Loucy (cell line): ENCODE measurements around the gene OR2T10.

Experiments
- H2AFZ ChIP-seq: fragments of 200-600 bp; sonication (generic); 2 replicates; pipeline ENCODE4 v1.6.0; 2016; ENCODE audit warnings: antibody characterized with exemption, mild to moderate bottlenecking, low read length, moderate library complexity
- H3F3A ChIP-seq: fragments of 200-600 bp; 2 replicates; pipeline ENCODE4 v1.6.0; 2016; ENCODE audit warnings: antibody characterized with exemption, low read depth, mild to moderate bottlenecking
- H3K27me3 ChIP-seq: fragments of 200-600 bp; sonication (generic); 2 replicates; pipeline ENCODE4 v1.6.1; 2014; ENCODE audit warnings: low read length, mild to moderate bottlenecking; ENCODE audit not compliant: insufficient read depth, poor library complexity, severe bottlenecking
- H3K36me3 ChIP-seq: fragments of 200-600 bp; sonication (generic); 2 replicates; pipeline ENCODE4 v1.6.1; 2016; ENCODE audit warnings: low read length; ENCODE audit not compliant: insufficient read depth
- H3K4me1 ChIP-seq: fragments of 200-600 bp; sonication (generic); 2 replicates; pipeline ENCODE4 v1.5.1; 2014; ENCODE audit warnings: low read length, mild to moderate bottlenecking; ENCODE audit not compliant: insufficient read depth, poor library complexity, severe bottlenecking
- H3K4me2 ChIP-seq: fragments of 200-600 bp; sonication (generic); 2 replicates; pipeline ENCODE4 v1.6.0; 2014; ENCODE audit warnings: antibody characterized with exemption, low read length, low read depth, mild to moderate bottlenecking; ENCODE audit not compliant: poor library complexity, severe bottlenecking
- H3K4me3 ChIP-seq: fragments of 200-600 bp; sonication (generic); 2 replicates; pipeline ENCODE4 v1.5.1; 2014; ENCODE audit warnings: low read length, mild to moderate bottlenecking, mixed read lengths; ENCODE audit not compliant: poor library complexity, severe bottlenecking
- H3K79me2 ChIP-seq: fragments of 200-600 bp; sonication (generic); 2 replicates; pipeline ENCODE4 v1.6.1; 2014; ENCODE audit warnings: low read length; ENCODE audit not compliant: insufficient read depth
- H3K9ac ChIP-seq: fragments of 200-600 bp; sonication (generic); 2 replicates; pipeline ENCODE4 v1.6.0; 2014; ENCODE audit warnings: mild to moderate bottlenecking, low read depth, low read length, moderate library complexity; ENCODE audit not compliant: poor library complexity, severe bottlenecking
- H3K9me2 ChIP-seq: fragments of 200-600 bp; sonication (generic); replicated peaks from 2 replicates; pipeline ENCODE4 v1.6.1; 2016; ENCODE audit warnings: low read depth, low read length, mixed read lengths
- H3K9me3 ChIP-seq: fragments of 200-600 bp; sonication (generic); 2 replicates; pipeline ENCODE4 v1.6.1; 2014; ENCODE audit warnings: mild to moderate bottlenecking, antibody characterized with exemption, low read length, low read depth; ENCODE audit not compliant: insufficient read depth
- H4K20me1 ChIP-seq: fragments of 200-600 bp; sonication (generic); 2 replicates; pipeline ENCODE4 v1.6.0; 2014; ENCODE audit warnings: antibody characterized with exemption, low read length, mild to moderate bottlenecking; ENCODE audit not compliant: insufficient read depth, poor library complexity, severe bottlenecking
- CTCF ChIP-seq: fragments of 200-600 bp; sonication (generic); conservative IDR thresholded peaks from 2 replicates; pipeline ENCODE4 v1.5.1; 2014; ENCODE audit warnings: mild to moderate bottlenecking, antibody characterized with exemption, low read length
- EZH2phosphoT487 ChIP-seq: fragments of 200-600 bp; IDR thresholded peaks from 2 replicates; pipeline ENCODE4 v1.6.1; 2018; ENCODE audit warnings: antibody characterized with exemption, mild to moderate bottlenecking, moderate library complexity, borderline replicate concordance

OR2T10 gene

DNA sequence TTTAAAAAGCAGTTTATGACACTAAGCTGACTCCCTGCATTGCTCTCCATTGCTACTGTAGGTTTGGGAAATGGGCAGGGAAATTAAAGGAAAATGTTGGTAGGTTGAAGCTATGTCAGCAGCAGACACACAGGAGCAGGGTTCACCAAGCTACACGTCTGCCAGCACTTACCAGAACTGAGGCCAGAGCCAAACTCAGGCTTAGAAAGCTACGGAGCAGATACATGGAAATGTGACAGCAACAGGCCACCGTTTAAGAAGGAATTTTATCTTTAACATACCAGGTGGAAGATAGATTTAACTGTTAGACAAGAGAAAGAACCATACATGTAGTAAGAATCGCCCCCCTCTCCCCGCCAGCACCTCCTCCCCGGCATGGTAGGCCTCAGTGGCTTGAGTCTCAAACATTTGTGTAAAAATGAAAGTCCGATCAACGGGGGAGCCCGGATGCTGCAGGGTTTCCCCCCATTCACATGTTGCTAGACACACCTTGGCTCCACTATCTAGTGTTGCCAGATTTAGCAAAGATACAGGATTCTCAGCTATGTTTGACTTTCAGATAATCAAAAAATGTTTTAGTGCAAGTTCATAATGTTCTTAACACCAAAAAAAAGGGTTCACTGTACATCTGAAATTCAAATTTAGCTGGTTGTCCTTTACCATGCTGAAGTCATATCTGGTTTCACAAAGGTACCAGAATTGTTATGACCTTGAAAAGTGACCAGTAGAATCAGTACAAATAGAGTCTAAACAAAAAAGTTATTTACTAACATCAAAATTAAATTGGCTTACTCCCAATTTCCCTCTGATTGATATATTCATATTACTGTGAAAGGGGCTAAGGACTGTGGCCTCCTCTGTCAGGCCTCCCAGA lies 30.7 kb upstream of the OR2T10 start:
- Histone ChIP-seq H3K4me3 (no peak overlapping the region), H2AFZ (no peak overlapping the region), H4K20me1 (no peaks in the 10 kb centered on the region), H3K4me1 (no peaks in the 10 kb centered on the region), H3K9me3 (no peaks in the 10 kb centered on the region), H3K9me2 (no peaks in the 10 kb centered on the region), H3K9ac (no peak overlapping the region), H3F3A (no peaks in the 10 kb centered on the region), H3K36me3 (no peaks in the 10 kb centered on the region), H3K27me3 (no peaks in the 10 kb centered on the region), H3K79me2 (no peaks in the 10 kb centered on the region), H3K4me2 (no peak overlapping the region)
- TF ChIP-seq CTCF (no peak), EZH2phosphoT487 (no peak)

DNA sequence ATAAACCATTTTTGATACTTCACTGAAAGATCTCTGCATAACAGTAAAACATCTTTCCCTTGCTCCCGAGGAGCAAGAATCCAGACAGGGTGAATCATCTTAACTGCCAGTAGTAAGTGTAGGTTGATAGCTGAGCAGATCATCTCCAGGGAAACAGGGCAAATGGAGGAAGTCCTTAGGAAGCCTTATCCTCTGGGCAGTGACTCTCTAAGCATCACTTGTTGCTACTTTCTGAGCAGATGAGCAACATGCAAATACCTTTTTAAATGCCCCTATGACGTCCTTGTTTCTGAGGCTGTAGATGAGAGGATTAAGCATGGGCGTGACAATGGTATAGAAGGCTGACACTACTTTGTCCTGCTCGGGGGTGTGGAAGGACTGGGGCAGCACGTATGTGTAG lies 28.5 kb upstream of the OR2T10 start:
- H3K36me3 ChIP-seq = no peaks in the 10 kb centered on the region
- H3K9ac ChIP-seq = no peak overlapping the region
- no peaks in the 10 kb centered on the region for H3K79me2 ChIP-seq
- H3K9me2 ChIP-seq = no peaks in the 10 kb centered on the region
- H3F3A ChIP-seq = no peaks in the 10 kb centered on the region
- no peaks in the 10 kb centered on the region for H4K20me1 ChIP-seq
- H3K4me1 ChIP-seq = no peaks in the 10 kb centered on the region
- H3K27me3 ChIP-seq = no peaks in the 10 kb centered on the region
- H3K4me2 ChIP-seq = no peak overlapping the region
- TF ChIP-seq EZH2phosphoT487 (no peak), CTCF (no peak)
- no peaks in the 10 kb centered on the region for H3K9me3 ChIP-seq
- no peak overlapping the region for H2AFZ ChIP-seq
- H3K4me3 ChIP-seq = no peak overlapping the region

DNA sequence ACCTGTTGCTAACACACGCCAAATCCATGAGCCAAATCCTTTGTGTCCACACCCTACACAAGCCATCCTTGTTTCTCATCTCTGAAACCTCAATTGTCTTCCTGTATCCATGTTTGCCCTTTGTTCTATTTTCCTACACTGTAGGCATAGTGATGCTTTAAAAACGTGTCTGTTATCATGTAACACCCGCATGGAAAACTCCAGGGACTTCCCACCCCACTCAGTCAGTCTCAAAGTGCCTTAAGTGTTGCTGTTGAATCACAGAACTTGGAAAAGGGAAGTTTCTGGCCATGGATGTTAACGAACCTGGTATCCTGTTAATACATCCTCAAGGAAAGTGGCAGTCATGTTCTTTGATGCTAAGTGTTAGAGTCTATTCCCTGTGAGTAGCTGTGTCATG lies 27.7 kb upstream of the OR2T10 start:
- no peaks in the 10 kb centered on the region for H3K27me3 ChIP-seq
- no peaks in the 10 kb centered on the region for H3K9me2 ChIP-seq
- H4K20me1 ChIP-seq = no peaks in the 10 kb centered on the region
- H3K4me2 ChIP-seq = no peak overlapping the region
- no peaks in the 10 kb centered on the region for H3K79me2 ChIP-seq
- H3F3A ChIP-seq = no peaks in the 10 kb centered on the region
- H3K4me3 ChIP-seq = no peak overlapping the region
- TF ChIP-seq CTCF = no peak
- TF ChIP-seq EZH2phosphoT487 = no peak
- H3K9ac ChIP-seq = no peak overlapping the region
- no peaks in the 10 kb centered on the region for H3K4me1 ChIP-seq
- H3K9me3 ChIP-seq = no peaks in the 10 kb centered on the region
- H2AFZ ChIP-seq = no peak overlapping the region
- H3K36me3 ChIP-seq = no peaks in the 10 kb centered on the region
